B cell (primary cell): ENCODE measurements around the gene ATF4.

Experiments
- CTCF ChIP-seq: fragments of 200-600 bp; IDR thresholded peaks from one replicate; pipeline ENCODE4 v1.8.0; 2022; ENCODE audit warnings: antibody characterized with exemption, mild to moderate bottlenecking
- EZH2 ChIP-seq: IDR thresholded peaks from 2 replicates; pipeline ENCODE4 v1.6.1; 2012; ENCODE audit warnings: borderline replicate concordance, low read depth, mild to moderate bottlenecking, moderate library complexity, low read length; ENCODE audit not compliant: insufficient read depth, poor library complexity, severe bottlenecking

- TF ChIP-seq CTCF (no peak), EZH2 (no peak)
These were observed 46.5 kb upstream of the ATF4 start for GRCh38 chr22:39473851-39474250.
